ENCODE measurements around the gene CA9. TPM values are rescaled to one million over a fixed set of nuclear protein-coding genes. Genes with fewer than 3 reads are reported as not detected.
A peak's percentile ranks its signal among the peaks of the same experiment; 100 is the strongest.

The CA9 gene
- total RNA-seq, 4 donors from 2014 or later = not detected

GRCh38 chr9:35691757-35692301 is 18.1 kb downstream of the CA9 start:
- WGBS, 2 donors (ENCODE audit: low coverage in 1 of 2) = 75 to 84% methylated on average over 8 to 13 of the region's 13 CpGs
- intact Hi-C loops (cut with DNase I; ENCODE audit: low total_unique reads) = no loop called here
- peak overlapping the region in 1 of 4 donors; percentile 52 for H3K4me3 ChIP-seq
- H3K4me1 ChIP-seq = peaks cover 0 to 23% (median 20%) of the 10 kb centered on the region in 4 donors
- no peaks in the 10 kb centered on the region for H3K36me3 ChIP-seq
- H3K9me3 ChIP-seq = no peaks in the 10 kb centered on the region
- in situ Hi-C loops (cut with MboI; ENCODE audit: low pct_ligation_motif_present in 1 of 4, low pct_unique_long_range_greater_than_20kb in 1 of 4, low sequenced_read_pairs in 3 of 4) = loop anchor here in 1 of 4 donors (25.0 kb wide), 1 partner anchor 705 kb away; the partner anchor contains the start of gene DNAJB5
- peak; percentile 29 for TF ChIP-seq EP300 (IDR thresholded peaks at IDR 0.05; ENCODE audit: low read depth)
- TF ChIP-seq CTCF (IDR thresholded peaks at IDR 0.05) = no peak
- TF ChIP-seq POLR2A (IDR thresholded peaks at IDR 0.05) = no peak
- peak in 2 of 3 donors; percentile 28 to 35 for TF ChIP-seq POLR2AphosphoS5 (IDR thresholded peaks at IDR 0.05)
- no peaks in the 10 kb centered on the region for H3K27me3 ChIP-seq
- no peak for DNase-seq
- peak overlapping the region; percentile 85 to 95 (median 92) for H3K27ac ChIP-seq

GRCh38 chr9:35695943-35696401 is 22.2 kb downstream of the CA9 start:
- peaks cover 0 to 24% (median 16%) of the 10 kb centered on the region in 4 donors for H3K4me1 ChIP-seq
- in situ Hi-C loops (cut with MboI; ENCODE audit: low pct_ligation_motif_present in 1 of 4, low pct_unique_long_range_greater_than_20kb in 1 of 4, low sequenced_read_pairs in 3 of 4) (loop anchor here in 1 of 4 donors (25.0 kb wide), 1 partner anchor 709 kb away; the partner anchor contains the start of gene DNAJB5), intact Hi-C loops (cut with DNase I; ENCODE audit: low total_unique reads) (no loop called here)
- DNase-seq = no peak
- peaks cover 0 to 38% (median 14%) of the 10 kb centered on the region in 4 donors for H3K36me3 ChIP-seq
- H3K4me3 ChIP-seq = no peak overlapping the region
- no peaks in the 10 kb centered on the region for H3K27me3 ChIP-seq
- 76% methylated on average over 3 of the region's 3 CpGs; no CpG with 5 or more reads in 1 of the 2 donors for WGBS, 2 donors (ENCODE audit: low coverage in 1 of 2)
- TF ChIP-seq POLR2AphosphoS5 (IDR thresholded peaks at IDR 0.05) (no peak), CTCF (IDR thresholded peaks at IDR 0.05) (no peak)
- H3K27ac ChIP-seq = peak overlapping the region; percentile 52 to 95 (median 92)
- no peaks in the 10 kb centered on the region for H3K9me3 ChIP-seq

- no peaks in the 10 kb centered on the region for H3K27me3 ChIP-seq
- in situ Hi-C loops (cut with MboI; ENCODE audit: low pct_ligation_motif_present in 1 of 4, low pct_unique_long_range_greater_than_20kb in 1 of 4, low sequenced_read_pairs in 3 of 4) = loop anchor here in 1 of 4 donors (25.0 kb wide), 1 partner anchor 709 kb away; the partner anchor contains the start of gene DNAJB5
- peaks cover 0 to 45% (median 18%) of the 10 kb centered on the region in 4 donors for H3K36me3 ChIP-seq
- no peak overlapping the region for H3K4me3 ChIP-seq
- no peaks in the 10 kb centered on the region for H3K9me3 ChIP-seq
- peak; percentile 77 for DNase-seq
- 13 to 37% methylated on average over 3 to 9 of the region's 9 CpGs for WGBS, 2 donors (ENCODE audit: low coverage in 1 of 2)
- TF ChIP-seq POLR2A (IDR thresholded peaks at IDR 0.05) (no peak), EP300 (IDR thresholded peaks at IDR 0.05; ENCODE audit: low read depth) (peak; percentile 18), CTCF (IDR thresholded peaks at IDR 0.05) (peak; percentile 84 to 91 (median 88)), POLR2AphosphoS5 (IDR thresholded peaks at IDR 0.05) (peak in 1 of 3 donors; percentile 34)
- H3K4me1 ChIP-seq = peaks cover 0 to 19% (median 13%) of the 10 kb centered on the region in 4 donors
- intact Hi-C loops (cut with DNase I; ENCODE audit: low total_unique reads) = no loop called here
- H3K27ac ChIP-seq = peak overlapping the region; percentile 52 to 95 (median 92)
Measured at GRCh38 chr9:35696520-35697215, 22.9 kb downstream of the CA9 start.

GRCh38 chr9:35697486-35697885 is 23.8 kb downstream of the CA9 start:
- Histone ChIP-seq H3K27me3 (no peaks in the 10 kb centered on the region), H3K27ac (peak overlapping the region; percentile 52 to 95 (median 92)), H3K4me3 (no peak overlapping the region), H3K36me3 (peaks cover 0 to 53% (median 22%) of the 10 kb centered on the region in 4 donors), H3K4me1 (peaks cover 0 to 19% (median 13%) of the 10 kb centered on the region in 4 donors), H3K9me3 (no peaks in the 10 kb centered on the region)
- intact Hi-C loops (cut with DNase I; ENCODE audit: low total_unique reads) (no loop called here), in situ Hi-C loops (cut with MboI; ENCODE audit: low pct_ligation_motif_present in 1 of 4, low pct_unique_long_range_greater_than_20kb in 1 of 4, low sequenced_read_pairs in 3 of 4) (loop anchor here in 1 of 4 donors (25.0 kb wide), 1 partner anchor 710 kb away; the partner anchor contains the start of gene DNAJB5)
- DNase-seq = no peak
- WGBS, 2 donors (ENCODE audit: low coverage in 1 of 2) = 88 to 89% methylated on average over 3 to 14 of the region's 14 CpGs
- no peak for TF ChIP-seq CTCF (IDR thresholded peaks at IDR 0.05)
- no peak for TF ChIP-seq POLR2A (IDR thresholded peaks at IDR 0.05)
- TF ChIP-seq EP300 (IDR thresholded peaks at IDR 0.05; ENCODE audit: low read depth) = no peak
- TF ChIP-seq POLR2AphosphoS5 (IDR thresholded peaks at IDR 0.05) = no peak

Measured in transverse colon (tissue), 4 donors.